AG04450 (cell line): ENCODE results near the gene TPI1. TPM values are rescaled to one million over a fixed set of nuclear protein-coding genes. Genes with fewer than 3 reads are reported as not detected.

Experiments used
- CTCF ChIA-PET: fragments of 300-600, 350-600 bp; formaldehyde crosslinking; extraction: SDS; loops from one replicate; lab custom pipeline; 2022; ENCODE audit warnings: antibody characterized with exemption, inconsistent platforms; lab: Charles Lee
- POLR2A ChIA-PET: fragments of 350-600 bp; formaldehyde crosslinking; extraction: SDS; loops from one replicate; lab custom pipeline; 2021; ENCODE audit warnings: antibody characterized with exemption, inconsistent platforms; lab: Yijun Ruan, JAX
- DNase-seq: peaks from one replicate; pipeline ENCODE4 v3.0.0-alpha.2; 2011; ENCODE audit warnings: low read depth, low spot score
- H3K27ac ChIP-seq: one replicate; pipeline ENCODE4 v1.5.1; 2012; ENCODE audit warnings: low read depth, low read length, control low read depth
- H3K27me3 ChIP-seq: one replicate; pipeline ENCODE4 v1.6.0; 2012; ENCODE audit warnings: low read length; ENCODE audit not compliant: control insufficient read depth, insufficient read depth
- H3K4me3 ChIP-seq: 2 replicates; pipeline ENCODE4 v1.5.1; 2011; ENCODE audit warnings: mild to moderate bottlenecking, low read depth, low read length, control low read depth
- H3K9me3 ChIP-seq: 2 replicates; pipeline ENCODE4 v1.5.1; 2012; ENCODE audit warnings: low read length; ENCODE audit not compliant: control insufficient read depth, insufficient read depth
- polyA minus RNA-seq: library from RNA; depleted of rRNA, polyadenylated mRNA; stranded (reverse); fragments of >200 nt; gene quantifications from 2 replicates; pipeline ENCODE4 v1.2.3, GENCODE V29; 2011; rRNA and poly(A)+ RNA removed
- polyA plus RNA-seq: library from polyadenylated mRNA; depleted of rRNA; stranded (reverse); fragments of >200 nt; gene quantifications from 2 replicates; pipeline ENCODE4 v1.2.3, GENCODE V29; 2011; rRNA removed
- TF ChIP-seq, protein P1 (sequence below): IDR thresholded peaks from 2 replicates; pipeline ENCODE4 v1.5.1; 2011; ENCODE audit warnings: low read depth, low read length, control low read depth, inconsistent platforms

TPI1 gene
- polyA plus RNA-seq, result 1,246 and 1,347 TPM in 2 replicates
- polyA minus RNA-seq, result 1,095 and 1,324 TPM in 2 replicates

GRCh38 chr12:6867413-6868210 lies at the start of gene TPI1:
TPI1 (plus strand) TSS chr12:6867531; CDS start chr12:6867567, 36 bp downstream.
- peak within 1 kb of the TSS; percentile 90 for H3K4me3 ChIP-seq
- TF ChIP-seq, protein P1, sequence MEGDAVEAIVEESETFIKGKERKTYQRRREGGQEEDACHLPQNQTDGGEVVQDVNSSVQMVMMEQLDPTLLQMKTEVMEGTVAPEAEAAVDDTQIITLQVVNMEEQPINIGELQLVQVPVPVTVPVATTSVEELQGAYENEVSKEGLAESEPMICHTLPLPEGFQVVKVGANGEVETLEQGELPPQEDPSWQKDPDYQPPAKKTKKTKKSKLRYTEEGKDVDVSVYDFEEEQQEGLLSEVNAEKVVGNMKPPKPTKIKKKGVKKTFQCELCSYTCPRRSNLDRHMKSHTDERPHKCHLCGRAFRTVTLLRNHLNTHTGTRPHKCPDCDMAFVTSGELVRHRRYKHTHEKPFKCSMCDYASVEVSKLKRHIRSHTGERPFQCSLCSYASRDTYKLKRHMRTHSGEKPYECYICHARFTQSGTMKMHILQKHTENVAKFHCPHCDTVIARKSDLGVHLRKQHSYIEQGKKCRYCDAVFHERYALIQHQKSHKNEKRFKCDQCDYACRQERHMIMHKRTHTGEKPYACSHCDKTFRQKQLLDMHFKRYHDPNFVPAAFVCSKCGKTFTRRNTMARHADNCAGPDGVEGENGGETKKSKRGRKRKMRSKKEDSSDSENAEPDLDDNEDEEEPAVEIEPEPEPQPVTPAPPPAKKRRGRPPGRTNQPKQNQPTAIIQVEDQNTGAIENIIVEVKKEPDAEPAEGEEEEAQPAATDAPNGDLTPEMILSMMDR, result no peak
- no peaks in the 10 kb centered on the region for H3K27me3 ChIP-seq
- H3K27ac ChIP-seq, result peak within 1 kb of the TSS; percentile 39
- ChIA-PET CTCF (interaction anchor here (0.6 to 1.0 kb wide), 2 partner anchors 115 to 226 kb away, joined by 3 to 4 read pairs; partner anchors contain the start of gene MLF2), POLR2A (interaction anchor here (0.5 to 4.8 kb wide), 12 partner anchors 13 to 328 kb away, joined by 3 to 57 read pairs (median 5); partner anchors contain the start of genes C12orf57, CDCA3, COPS7A and MLF2)
- DNase-seq, result peak; percentile 51
- H3K9me3 ChIP-seq, result no peaks in the 10 kb centered on the region; the same call in 1 of the 2 replicates

DNA sequence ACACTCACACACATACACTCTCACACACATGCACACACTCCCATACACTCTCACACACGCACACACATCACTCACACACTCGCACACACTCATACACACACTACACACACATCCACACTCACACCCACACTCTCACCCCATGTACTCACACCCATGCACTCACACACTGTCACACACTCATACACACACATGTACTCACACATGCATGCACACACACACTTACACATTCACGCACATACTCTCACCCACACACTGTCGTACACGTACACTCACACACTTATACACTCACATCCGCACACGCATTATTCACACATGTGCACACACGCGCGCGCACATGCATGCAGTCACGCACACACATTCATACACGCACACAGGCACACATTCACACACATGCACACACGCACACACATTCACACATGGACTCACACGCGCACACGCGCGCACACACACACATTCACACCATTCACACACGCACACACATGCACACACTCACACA lies 49.6 kb upstream of the TPI1 start:
- Histone ChIP-seq H3K9me3 (no peaks in the 10 kb centered on the region), H3K4me3 (no peak overlapping the region), H3K27me3 (no peaks in the 10 kb centered on the region), H3K27ac (no peak overlapping the region)
- TF ChIP-seq, protein P1, result no peak
- ChIA-PET CTCF (no interaction called here), POLR2A (no interaction called here)
- DNase-seq, result no peak

GRCh38 chr12:6818222-6818621 lies 49.1 kb upstream of the TPI1 start:
- H3K27ac ChIP-seq, result no peak overlapping the region
- DNase-seq, result no peak
- no peaks in the 10 kb centered on the region for H3K9me3 ChIP-seq
- CTCF ChIA-PET, result no interaction called here
- H3K4me3 ChIP-seq, result no peak overlapping the region
- TF ChIP-seq, protein P1, result no peak
- no peaks in the 10 kb centered on the region for H3K27me3 ChIP-seq
- POLR2A ChIA-PET, result no interaction called here

DNA sequence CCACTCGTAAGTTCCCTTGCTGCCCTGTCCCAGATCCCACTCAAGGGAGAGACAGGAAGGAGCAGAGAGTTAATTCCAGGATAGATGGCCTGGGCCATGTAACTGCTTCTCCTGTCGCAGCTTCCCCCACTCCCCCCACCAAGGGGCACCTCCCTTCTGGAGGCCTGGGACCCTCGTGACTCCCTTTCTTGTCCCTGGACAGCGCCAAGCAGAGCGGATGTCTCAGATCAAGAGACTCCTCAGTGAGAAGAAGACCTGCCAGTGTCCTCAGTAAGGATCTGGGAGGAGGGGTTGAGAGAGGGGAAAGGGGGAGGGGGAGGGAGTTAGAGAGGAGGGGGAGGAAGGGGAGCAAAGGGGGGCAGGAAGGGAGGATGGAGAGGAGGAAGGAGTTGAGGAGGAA lies 48.7 kb upstream of the TPI1 start:
- POLR2A ChIA-PET, result no interaction called here
- no peak overlapping the region for H3K4me3 ChIP-seq
- CTCF ChIA-PET, result no interaction called here
- no peak for DNase-seq
- no peaks in the 10 kb centered on the region for H3K9me3 ChIP-seq
- no peak overlapping the region for H3K27ac ChIP-seq
- no peaks in the 10 kb centered on the region for H3K27me3 ChIP-seq
- TF ChIP-seq, protein P1, result no peak
